IPS DF 4.7 (cell line): Measurements from ENCODE around the gene WWTR1.

Experiments
- DNase-seq: peaks from one replicate; pipeline ENCODE4 v3.0.0-alpha.2; 2013; ENCODE audit warnings: low spot score; ENCODE audit errors: extremely low read depth

Gene WWTR1

GRCh38 chr3:149596134-149596770 is 61.6 kb downstream of the WWTR1 start:
- DNase-seq: no peak

- no peak for DNase-seq
Measured at GRCh38 chr3:149593418-149594160, 64.2 kb downstream of the WWTR1 start.

GRCh38 chr3:149592758-149593240 is 65.0 kb downstream of the WWTR1 start:
- DNase-seq: no peak

DNA sequence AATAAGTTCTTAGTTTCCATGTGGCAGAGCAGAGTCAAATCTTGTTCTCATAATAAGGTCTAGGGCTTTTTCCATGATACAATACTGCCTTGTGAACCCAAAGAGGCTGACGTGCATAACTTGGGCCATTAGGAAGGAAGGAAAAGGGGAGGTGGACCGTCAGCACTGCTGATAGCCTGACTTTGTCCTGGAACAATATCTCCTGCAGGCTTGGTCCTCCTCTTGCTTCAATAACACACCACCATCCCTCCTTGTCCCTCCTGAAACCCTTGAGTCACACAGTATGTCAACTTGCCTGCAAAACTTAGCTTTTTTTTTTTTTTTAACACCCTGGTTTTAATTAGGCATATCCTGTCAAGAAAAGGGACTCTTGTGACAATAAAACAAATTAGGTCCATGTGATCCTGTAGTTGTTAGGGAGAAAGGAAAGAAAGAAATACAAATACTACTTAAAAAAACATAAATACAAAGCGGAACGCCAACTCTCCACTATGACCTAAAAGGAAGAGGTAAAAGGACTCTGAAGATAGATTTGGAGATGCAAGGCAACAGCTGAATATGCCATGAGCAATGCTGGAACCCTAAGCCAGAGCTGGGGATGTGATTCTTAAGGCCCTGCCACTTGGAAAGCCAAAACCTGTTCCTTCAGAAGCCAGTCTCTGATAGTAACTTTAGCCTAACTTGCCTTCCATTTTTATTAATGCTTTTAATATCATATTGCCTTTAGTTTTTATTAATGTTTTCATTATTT is 67.0 kb downstream of the WWTR1 start:
- no peak for DNase-seq

DNA sequence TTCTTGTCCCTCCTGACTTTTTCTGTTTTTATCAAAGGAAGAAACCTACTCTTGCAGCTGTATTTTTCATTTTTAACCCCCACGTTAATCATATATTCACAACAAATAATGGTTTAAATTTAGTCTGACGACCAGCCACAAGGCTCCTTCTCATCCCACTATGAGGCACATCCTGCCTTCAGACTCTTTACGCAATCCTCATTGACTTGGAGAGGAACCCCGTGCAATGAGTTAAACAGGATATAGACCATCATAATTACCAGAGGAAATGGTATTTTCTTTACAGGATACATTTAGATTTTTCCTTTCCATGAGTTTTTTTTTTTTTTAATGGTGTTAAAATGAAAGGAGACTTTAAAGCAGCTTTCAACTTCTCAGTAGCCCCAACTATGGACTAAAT is 68.5 kb downstream of the WWTR1 start:
- no peak for DNase-seq

DNA sequence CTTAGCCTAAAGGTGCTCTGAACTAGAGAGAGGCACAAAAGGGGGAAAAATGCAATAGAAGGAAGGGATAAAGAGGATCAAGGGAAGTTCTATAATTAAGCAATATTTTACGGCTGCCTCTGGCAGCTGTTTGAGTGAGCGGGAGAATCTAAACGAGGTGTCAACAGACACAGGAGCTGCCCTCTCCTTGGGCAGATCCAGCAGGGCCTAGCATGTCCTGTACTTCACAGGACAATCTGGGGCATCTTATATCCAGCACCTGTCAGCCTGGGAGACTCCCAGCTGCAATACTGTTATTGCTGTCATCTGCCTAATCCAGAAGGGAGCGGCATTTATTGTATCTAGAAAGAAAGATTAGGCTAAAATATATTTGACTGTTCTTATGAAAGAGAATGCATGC is 68.9 kb downstream of the WWTR1 start:
- no peak for DNase-seq

GRCh38 chr3:149587383-149587782 is 70.4 kb downstream of the WWTR1 start:
- DNase-seq: no peak

DNA sequence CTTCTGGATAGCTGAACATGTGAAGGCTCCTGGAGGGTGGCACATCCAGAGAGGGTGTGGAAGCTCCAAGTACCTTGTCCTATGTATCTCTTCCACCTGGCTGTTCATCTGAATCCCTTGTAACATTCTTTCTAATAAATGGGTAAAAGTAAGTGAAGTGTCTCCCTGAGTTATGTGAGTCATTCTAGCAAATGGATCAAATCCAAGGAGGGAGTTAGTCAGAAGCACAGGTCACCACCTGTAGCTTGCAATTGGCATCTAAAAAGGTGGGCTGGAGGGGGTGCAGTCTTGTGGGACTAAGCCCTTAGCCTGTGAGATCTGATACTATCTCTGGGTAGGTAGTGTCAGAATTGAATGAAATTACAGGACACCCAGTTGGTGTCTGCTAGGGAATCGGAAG is 71.0 kb downstream of the WWTR1 start:
- DNase-seq: no peak

DNA sequence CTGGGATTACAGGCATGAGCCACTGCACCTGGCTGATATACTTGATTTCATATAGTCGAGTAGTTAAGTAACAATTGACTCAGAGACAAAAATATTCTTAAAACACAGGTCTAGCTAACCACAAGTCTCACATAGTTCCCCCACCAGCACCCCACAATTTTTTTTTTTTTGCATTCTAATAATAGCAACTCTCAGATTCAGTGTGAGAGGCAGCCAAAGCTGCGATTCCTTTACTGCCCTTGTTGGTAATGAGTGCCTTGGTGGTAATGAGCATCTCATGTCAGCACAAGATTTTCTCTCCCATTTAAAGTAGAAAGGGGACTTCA is 72.5 kb downstream of the WWTR1 start:
- no peak for DNase-seq

DNA sequence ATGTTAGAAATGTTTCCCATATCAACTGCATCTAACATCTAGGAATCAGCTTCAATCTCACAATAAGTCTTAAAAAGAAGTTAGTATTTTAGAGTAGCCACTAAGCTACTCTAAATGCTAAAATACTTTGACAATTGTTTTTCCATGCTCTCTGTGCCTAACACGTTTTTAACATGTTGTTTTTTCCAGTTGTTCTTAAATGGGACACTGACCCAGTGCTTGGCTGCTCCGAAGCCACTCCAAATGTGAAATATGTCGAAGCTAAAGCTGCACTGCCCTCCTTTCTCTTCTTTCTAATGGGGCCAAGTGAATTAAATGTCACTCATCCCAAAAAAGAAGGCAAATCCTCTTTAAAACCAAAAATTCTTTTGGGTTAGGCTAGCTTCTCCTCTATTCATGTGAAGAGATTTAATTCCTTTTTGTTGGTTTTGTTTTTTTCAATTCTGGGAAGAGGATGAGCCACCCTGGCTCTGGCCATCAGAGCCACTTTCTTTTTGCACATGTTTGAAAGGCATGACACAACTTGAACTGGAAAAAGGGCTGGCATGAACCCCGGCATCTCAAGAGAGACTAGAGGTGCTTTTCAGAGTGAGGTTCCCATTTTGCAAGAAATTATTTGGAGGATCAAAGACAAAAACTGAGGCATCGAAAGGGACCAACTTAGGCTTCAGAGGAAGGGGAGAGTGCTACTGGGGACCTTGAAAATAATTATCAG is 73.7 kb downstream of the WWTR1 start:
- no peak for DNase-seq

GRCh38 chr3:149582395-149582794 is 75.4 kb downstream of the WWTR1 start:
- DNase-seq: no peak

GRCh38 chr3:149581681-149582370 is 76.0 kb downstream of the WWTR1 start:
- DNase-seq: no peak

- no peak for DNase-seq
Measured at GRCh38 chr3:149581248-149581647, 76.6 kb downstream of the WWTR1 start.

DNA sequence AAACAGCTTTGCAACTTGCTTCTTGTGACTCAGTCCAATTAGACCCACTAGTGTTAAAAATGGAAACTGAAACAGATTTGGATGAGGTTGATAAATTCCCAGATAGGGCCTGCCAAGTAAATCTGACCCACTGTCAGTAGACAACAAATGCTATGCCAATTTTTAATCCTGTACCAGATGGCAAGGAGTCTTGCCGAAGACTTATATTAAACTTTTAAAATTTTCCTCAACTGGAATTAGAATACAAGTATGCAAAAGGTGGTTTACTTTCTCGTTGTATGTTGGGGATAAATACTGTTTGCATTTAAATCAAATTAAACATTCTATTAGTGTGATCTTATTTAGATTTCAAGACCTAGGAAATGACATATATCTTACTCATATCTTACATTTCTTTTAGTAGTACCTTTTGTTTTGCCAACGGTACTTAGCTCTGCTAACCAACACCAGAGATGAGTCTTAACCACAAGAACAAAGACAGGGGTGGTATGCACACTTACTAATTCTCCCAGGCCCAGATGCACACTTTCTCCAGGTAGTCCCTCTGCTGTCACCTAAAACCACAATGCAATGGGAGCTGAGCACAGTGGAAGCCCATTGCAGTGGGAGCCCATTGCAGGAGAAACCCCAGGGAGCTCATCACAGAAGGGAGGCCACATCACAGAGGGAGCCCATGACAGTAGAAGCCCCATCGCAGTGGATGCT is 77.8 kb downstream of the WWTR1 start:
- no peak for DNase-seq

DNA sequence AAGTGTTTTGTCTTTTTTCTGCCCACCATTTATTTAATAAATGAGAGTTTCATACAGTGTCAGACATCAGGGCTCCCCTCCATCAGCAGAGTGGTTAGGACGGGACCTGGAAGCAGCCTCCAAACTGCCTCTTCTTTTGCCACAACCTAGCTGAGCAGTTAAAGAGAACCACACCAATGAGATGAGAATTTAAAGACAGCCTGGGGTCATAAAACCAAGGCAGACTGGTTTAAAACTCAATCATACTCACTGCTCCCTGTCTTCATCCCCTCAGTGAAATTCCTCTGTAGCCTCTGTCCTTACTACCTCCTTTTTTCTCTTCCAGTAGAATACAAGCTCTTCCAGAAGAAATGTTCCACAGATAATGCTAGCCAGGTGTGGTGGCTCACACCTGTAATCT is 78.7 kb downstream of the WWTR1 start:
- no peak for DNase-seq

GRCh38 chr3:149577801-149578200 is 80.0 kb downstream of the WWTR1 start:
- DNase-seq: no peak

DNA sequence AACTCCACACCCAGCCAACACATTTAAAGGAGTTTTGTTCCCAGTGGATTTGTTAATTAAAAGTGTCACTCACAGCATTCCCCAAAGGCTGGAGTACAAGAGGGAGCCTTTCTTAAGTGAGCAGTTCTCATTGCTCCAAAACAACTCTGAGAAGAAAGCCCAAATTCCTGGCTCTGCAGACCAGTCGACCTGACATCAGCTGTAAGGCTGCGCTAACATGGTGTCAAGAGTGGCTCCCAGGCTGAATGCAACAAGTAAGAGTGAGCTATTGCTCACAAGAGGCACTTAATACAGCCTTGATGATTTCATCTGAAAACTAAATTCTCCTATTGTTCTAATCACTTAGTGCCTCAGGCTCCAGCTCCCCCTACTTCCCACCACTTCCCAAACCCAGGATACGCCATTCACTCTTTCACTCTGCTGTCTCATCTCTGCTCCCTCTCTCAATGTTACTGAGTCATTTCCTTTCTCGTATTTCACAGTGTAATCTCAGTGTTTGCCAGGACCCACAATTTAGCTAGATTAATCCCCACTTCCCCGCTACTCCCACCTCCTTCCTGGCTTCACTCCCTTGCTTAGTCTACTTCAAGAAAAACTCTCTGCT is 81.8 kb downstream of the WWTR1 start:
- DNase-seq: no peak

- no peak for DNase-seq
Measured at GRCh38 chr3:149575213-149575960, 82.4 kb downstream of the WWTR1 start.

DNA sequence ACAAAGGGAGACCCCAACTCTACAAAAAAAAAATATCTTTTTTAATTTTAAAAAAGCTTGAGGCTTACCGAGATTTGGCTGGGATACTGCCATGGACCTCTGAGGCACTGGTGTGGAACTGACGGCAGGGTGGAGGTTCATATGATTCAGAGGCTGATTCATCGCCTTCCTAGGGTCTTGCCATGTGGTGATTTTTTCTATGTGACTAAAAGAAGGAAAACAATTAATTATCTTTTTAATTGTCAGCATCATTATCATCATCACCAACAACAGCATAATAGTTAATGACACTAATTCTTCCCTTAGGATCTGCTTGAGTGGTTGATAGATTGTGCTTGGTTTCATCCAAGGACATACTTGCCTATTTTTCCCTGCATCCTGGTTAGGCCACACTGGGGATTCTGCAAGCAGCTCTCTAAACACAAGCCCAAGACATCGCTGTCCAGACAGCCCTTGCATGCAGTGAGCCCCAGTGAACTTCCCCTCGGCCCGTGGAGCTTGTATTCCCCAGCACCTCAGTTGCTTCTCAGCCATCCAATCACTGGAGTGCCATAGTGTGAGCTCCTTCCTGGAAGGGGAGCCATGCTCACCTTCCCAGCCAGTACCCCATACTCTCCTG is 84.9 kb downstream of the WWTR1 start:
- DNase-seq: no peak
